ENCODE measurements around the gene AGAP2.

Gene AGAP2

DNA sequence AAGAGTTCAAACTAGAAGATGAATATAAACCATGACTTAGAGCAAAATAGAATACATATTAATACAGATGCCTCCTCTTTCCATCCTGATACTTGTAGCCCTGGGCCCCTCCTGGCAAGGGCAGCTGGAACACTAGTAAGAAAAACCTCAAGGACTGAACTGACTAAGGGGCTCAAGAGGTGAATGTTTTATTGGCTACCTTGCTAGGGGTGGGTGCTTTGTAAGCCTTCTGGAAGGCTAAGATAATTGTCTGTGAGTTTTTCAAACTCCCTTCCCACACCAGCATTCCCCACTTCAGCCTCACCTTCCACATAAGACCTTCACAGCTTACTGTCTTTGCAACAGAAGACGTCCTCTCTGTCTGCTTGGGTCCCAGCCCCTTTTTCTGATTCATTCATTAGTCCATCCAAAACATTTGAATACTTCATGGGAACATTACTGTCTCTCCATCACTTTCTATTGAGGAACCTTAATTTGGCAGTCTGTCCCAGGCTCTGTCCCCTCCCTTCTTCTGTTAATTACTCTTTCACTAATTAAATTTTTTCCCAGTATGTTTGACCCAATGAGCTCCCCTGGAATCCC, 15.3 kb upstream of the AGAP2 start:
- DNase-seq (ENCODE audit: low read depth in 2 of 2), result no peak

- no peak for DNase-seq (ENCODE audit: low read depth in 2 of 2)
Observed at GRCh38 chr12:57752668-57753000, 14.1 kb upstream of the AGAP2 start.

- DNase-seq (ENCODE audit: low read depth in 2 of 2), result peak; percentile 97 to 99
Observed at GRCh38 chr12:57751788-57752667, 13.5 kb upstream of the AGAP2 start, which contains the start of gene CDK4. Gene CDK4, minus strand, starts transcription at chr12:57752310. Its CDS starts 593 bp downstream, at chr12:57751717.

DNA sequence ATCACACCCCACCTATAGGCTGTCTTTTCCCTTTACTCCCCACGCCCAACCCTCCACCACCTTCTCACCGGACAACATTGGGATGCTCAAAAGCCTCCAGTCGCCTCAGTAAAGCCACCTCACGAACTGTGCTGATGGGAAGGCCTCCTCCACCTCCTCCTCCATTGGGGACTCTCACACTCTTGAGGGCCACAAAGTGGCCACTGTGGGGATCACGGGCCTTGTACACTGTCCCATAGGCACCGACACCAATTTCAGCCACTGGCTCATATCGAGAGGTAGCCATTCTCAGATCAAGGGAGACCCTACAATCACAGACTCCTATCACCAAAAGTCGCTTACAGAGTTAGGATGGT, 12.9 kb upstream of the AGAP2 start:
- no peak for DNase-seq (ENCODE audit: low read depth in 2 of 2)

DNA sequence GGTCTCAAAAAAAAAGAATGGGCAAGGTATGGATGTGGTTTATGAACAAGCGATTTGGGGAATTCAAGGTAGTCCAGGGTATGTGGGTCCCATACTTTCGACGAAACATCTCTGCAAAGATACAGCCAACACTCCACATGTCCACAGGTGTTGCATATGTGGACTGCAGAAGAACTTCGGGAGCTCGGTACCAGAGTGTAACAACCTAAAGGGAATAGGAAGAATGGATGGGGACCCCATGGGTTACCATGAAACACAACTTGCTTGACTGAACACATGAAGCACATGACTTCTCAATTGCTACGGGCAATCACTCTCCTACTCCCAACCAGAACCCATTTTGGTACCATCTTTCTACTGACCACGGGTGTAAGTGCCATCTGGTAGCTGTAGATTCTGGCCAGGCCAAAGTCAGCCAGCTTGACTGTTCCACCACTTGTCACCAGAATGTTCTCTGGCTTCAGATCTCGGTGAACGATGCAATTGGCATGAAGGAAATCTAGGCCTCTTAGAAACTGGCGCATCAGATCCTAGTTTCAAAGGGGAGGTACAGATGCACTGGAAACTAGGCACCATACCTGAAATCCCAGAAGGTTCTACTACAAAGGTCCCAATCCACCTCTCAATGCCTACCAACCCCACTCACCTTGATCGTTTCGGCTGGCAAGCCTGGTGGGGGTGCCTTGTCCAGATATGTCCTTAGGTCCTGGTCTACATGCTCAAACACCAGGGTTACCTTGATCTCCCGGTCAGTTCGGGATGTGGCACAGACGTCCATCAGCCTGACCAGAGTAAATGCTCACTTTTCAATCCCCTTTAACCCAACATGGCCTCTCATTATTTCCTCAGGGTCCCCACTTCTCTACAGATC, 12.3 kb upstream of the AGAP2 start:
- no peak for DNase-seq (ENCODE audit: low read depth in 2 of 2)

DNA sequence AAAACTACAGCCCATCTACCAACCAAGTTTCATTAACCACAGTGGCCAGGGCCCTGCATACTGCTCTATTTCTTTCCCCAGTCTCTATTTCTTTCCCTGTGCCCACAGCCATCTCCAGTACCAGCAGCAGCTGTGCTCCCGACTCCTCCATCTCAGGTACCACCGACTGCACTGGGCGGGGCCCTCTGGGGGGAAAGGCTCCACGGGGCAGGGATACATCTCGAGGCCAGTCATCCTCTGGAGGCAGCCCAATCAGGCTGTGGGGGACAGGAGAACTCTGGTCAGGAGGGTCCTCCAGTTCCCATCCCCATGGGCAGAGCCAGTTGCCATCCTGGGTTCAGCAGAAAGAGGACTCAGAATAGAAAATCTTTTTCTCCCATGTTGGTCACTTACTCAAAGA, 10.5 kb upstream of the AGAP2 start:
- no peak for DNase-seq (ENCODE audit: low read depth in 2 of 2)

GRCh38 chr12:57746025-57746424, 7.5 kb upstream of the AGAP2 start:
- no peak for DNase-seq (ENCODE audit: low read depth in 2 of 2)

DNA sequence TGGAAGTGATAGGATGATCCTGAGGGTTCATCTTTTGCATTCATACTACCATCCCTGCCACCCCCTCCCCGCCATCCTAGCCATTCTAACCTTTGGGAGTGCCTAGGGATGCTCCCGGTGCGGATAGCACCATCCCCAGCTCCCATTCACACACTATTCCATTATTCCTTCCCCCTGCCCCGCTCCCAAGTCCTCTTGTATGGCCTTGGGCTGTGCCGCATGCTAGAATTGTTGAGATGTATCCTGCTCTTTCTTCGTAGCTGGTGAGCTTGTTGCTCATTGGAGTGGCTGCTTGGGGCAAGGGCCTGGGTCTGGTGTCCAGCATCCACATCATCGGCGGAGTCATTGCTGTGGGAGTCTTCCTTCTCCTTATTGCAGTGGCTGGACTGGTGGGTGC, 6.9 kb upstream of the AGAP2 start:
- no peak for DNase-seq (ENCODE audit: low read depth in 2 of 2)

GRCh38 chr12:57744777-57745484, 6.4 kb upstream of the AGAP2 start, which contains the start of gene TSPAN31:
Gene TSPAN31, plus strand, starts transcription at chr12:57745039. Its CDS starts 116 bp downstream, at chr12:57745155.
- DNase-seq (ENCODE audit: low read depth in 2 of 2), result peak; percentile 88 to 93

DNA sequence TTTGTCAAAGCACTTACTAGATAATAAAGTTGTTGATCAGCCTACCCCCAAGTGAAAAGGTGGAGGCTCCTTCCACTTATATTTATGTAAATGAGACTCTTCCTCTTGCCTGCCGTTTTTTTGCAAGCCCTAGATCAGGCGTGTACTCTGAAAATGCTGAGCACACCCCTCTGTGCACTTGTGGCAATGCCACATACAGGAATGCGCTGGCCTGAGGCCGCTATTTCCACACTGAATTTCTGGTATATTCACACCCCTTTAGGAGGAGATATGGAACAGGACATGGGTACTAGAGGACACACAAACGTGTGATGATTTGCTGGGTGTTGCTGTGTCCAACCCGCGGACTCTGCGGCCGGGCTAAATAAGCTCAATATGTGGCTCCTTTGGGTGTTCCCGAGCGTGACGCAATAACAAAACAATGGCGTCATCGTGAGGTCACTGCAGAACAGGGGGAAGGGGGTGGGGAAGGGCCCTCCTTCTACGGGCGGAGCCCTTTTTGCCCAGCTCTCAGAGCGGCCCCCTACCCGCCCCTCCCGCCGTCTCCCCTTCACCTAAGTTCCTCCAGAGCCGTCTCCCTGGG, 5.7 kb upstream of the AGAP2 start:
- DNase-seq (ENCODE audit: low read depth in 2 of 2), result peak in 1 of 2 donors; percentile 41

GRCh38 chr12:57743769-57744168, 5.2 kb upstream of the AGAP2 start:
- no peak for DNase-seq (ENCODE audit: low read depth in 2 of 2)

DNA sequence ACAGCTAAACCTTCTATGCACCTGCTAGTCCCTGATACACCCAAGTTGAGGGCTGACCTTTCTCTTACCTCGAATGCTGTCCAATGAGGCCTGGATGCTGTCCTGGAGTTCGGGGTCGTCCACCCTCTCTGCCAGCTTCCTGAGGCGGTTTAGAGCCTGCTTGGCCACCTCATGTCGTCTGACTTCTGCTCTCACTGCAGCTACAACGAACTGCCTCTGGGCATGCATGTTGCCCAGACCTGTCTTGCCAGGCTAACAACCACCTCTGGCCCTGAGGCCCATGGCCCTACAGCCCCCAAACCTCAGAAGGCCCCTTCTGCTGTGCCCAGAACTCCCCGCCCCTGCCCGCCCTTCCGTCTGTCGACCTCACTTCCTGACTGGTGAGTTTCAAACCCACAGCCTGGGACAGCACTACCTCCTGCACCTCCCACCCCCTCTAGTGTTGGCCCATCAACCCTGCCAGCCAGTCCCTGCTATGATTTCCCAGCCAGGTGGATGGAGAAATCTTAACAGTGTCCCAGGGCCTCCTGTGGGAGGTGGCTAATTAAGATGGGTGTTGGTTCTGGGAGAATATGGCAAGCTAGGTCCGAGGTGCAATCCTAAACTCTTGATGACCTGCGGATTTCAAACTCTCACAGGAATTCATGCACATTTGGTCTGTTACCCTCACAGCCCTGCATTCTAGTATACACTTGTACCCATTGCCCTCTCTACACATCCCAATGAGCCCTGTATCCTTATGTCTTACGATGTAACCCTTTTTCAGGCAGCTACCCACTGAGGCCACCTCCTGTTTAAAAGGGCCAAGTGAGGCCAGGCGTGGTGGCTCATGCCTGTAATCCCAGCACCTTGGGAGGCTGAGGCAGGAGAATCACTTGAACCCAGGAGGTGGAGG, 3.5 kb upstream of the AGAP2 start:
- DNase-seq (ENCODE audit: low read depth in 2 of 2), result peak; percentile 58 to 66

GRCh38 chr12:57741413-57741789, 2.9 kb upstream of the AGAP2 start:
- DNase-seq (ENCODE audit: low read depth in 2 of 2), result no peak

GRCh38 chr12:57740656-57741412, 2.3 kb upstream of the AGAP2 start:
- peak; percentile 49 to 66 for DNase-seq (ENCODE audit: low read depth in 2 of 2)

GRCh38 chr12:57739914-57740538, 1.5 kb upstream of the AGAP2 start:
- no peak for DNase-seq (ENCODE audit: low read depth in 2 of 2)

GRCh38 chr12:57739387-57739786, 845 bp upstream of the AGAP2 start:
- DNase-seq (ENCODE audit: low read depth in 2 of 2), result no peak

DNA sequence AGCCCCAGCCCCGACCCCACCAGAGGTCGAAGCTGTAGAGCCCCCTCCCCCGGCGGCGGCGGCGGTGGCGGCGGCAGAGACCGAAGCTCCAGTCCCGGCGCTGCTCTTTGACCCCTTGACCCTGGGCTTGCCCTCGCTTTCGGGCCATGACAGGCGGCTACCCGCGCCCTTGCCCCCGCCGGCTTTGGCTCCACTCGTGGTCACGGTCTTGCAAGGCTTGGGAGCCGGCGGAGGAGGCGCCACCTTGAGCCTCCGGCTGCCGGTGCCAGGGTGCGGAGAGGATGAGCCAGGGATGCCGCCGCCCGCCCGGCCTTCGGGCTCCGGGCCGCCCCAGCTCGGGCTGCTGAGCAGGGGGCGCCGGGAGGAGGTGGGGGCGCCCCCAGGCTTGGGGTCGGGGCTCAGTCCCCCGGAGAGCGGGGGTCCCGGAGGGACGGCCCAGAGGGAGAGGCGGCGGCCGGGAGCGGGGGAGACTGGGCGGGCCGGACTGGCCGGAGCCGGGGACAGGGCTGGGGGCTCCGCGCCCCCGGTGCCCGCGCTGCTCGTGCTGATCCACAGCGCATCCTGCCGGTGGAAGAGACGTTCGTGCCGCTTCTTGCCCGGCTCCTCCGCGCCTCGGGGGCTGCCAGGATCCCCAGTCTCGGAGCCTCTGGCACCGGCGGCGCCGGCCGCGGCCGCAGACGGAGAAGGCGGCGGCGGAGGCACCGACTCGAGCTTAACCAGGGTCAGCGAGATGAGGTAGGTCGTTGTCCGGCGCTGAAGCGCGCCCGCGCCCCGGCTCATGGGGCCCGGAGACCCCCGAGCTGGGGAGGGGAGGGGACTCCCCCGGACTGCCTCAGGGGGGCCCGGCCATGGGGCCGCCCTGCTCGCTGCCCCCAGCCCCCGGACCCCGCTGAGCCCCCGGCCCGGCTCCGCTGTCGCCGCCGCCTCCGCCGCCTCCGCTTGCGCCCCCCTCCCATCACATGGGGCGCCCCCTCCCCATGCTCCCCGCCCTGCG, 778 bp downstream of the AGAP2 start:
- no peak for DNase-seq (ENCODE audit: low read depth in 2 of 2)

Data from activated CD8-positive, alpha-beta memory T cell treated with anti-CD3 and anti-CD28 coated beads for 4 hours (primary cell).